HepG2 (cell line): Measurements from ENCODE around the gene GRK6. TPM values are rescaled to one million over a fixed set of nuclear protein-coding genes. Genes with fewer than 3 reads are reported as not detected.
A peak's percentile ranks its signal among the peaks of the same experiment; 100 is the strongest.

ENCODE experiments used
- HDAC1 ChIP-seq: sonication (generic); formaldehyde crosslinking; IDR thresholded peaks from 2 replicates; pipeline ENCODE4 v1.5.1; 2020; ENCODE audit warnings: mild to moderate bottlenecking, missing genetic modification reagents
- IKZF1 ChIP-seq: fragments of 450-650 bp; IDR thresholded peaks from 2 replicates; pipeline ENCODE4 v1.7.1; 2016
- ISX ChIP-seq: sonication (generic); formaldehyde crosslinking; conservative IDR thresholded peaks from 2 replicates; pipeline ENCODE4 v1.5.0; 2020; ENCODE audit warnings: missing genetic modification reagents
- MAFF ChIP-seq: IDR thresholded peaks from 2 replicates; pipeline ENCODE4 v1.6.1; 2011; ENCODE audit warnings: low read depth, low read length, improper control_type of control experiment
- MAFK ChIP-seq, 2 experiments: IDR thresholded peaks in 1 of 2; conservative IDR thresholded peaks in 1 of 2; 2 replicates each; pipeline ENCODE4 v1.6.1; 2011; ENCODE audit warnings: improper control_type of control experiment in 2 of 2, low read length in 2 of 2
- MEIS2 ChIP-seq: sonication (generic); formaldehyde crosslinking; IDR thresholded peaks from 2 replicates; pipeline ENCODE4 v1.9.0; 2021; ENCODE audit warnings: mild to moderate bottlenecking, missing genetic modification reagents
- NKX3-1 ChIP-seq: sonication (generic); formaldehyde crosslinking; IDR thresholded peaks from 2 replicates; pipeline ENCODE4 v1.5.0; 2020; ENCODE audit warnings: missing genetic modification reagents
- PAF1 ChIP-seq: IDR thresholded peaks from 2 replicates; pipeline ENCODE4 v1.6.1; 2016; ENCODE audit warnings: missing genetic modification reagents, missing compliant biosample characterization
- PCBP2 ChIP-seq: fragments of 200-400 bp; formaldehyde crosslinking; optimal IDR thresholded peaks from 2 replicates; pipeline ENCODE3; 2018; ENCODE audit warnings: low read length, low read depth; ENCODE audit not compliant: poor library complexity, severe bottlenecking
- PITX1 ChIP-seq: sonication (generic); formaldehyde crosslinking; IDR thresholded peaks from 2 replicates; pipeline ENCODE4 v1.5.1; 2020; ENCODE audit warnings: mild to moderate bottlenecking, missing genetic modification reagents
- POLR2AphosphoS5 ChIP-seq: IDR thresholded peaks from 2 replicates; pipeline ENCODE4 v1.6.1; 2012; ENCODE audit warnings: low read depth, low read length
- REXO4 ChIP-seq: sonication (generic); formaldehyde crosslinking; IDR thresholded peaks from 2 replicates; pipeline ENCODE4 v1.8.0; 2022; ENCODE audit warnings: missing genetic modification reagents, mild to moderate bottlenecking, borderline replicate concordance
- SP1 ChIP-seq, 2 experiments: fragments of 450-650 bp in 1 of 2; sonication (generic) in 1 of 2; formaldehyde crosslinking in 1 of 2; IDR thresholded peaks; 2 replicates each; pipeline versions ENCODE4 v1.4.0 to v1.6.1; 2016 to 2020; ENCODE audit warnings: missing genetic modification reagents in 1 of 2
- TSC22D2 ChIP-seq: sonication (generic); formaldehyde crosslinking; IDR thresholded peaks from 2 replicates; pipeline ENCODE4 v1.5.1; 2020; ENCODE audit warnings: missing genetic modification reagents, mild to moderate bottlenecking, borderline replicate concordance
- YEATS4 ChIP-seq: sonication (generic); formaldehyde crosslinking; IDR thresholded peaks from 2 replicates; pipeline ENCODE4 v1.4.0; 2020; ENCODE audit warnings: missing genetic modification reagents, borderline replicate concordance
- ZC3H13 ChIP-seq: sonication (generic); formaldehyde crosslinking; IDR thresholded peaks from 2 replicates; pipeline ENCODE4 v1.8.1; 2023; ENCODE audit warnings: mild to moderate bottlenecking, missing genetic modification reagents, moderate library complexity
- ZMYM3 ChIP-seq: sonication (generic); formaldehyde crosslinking; IDR thresholded peaks from 2 replicates; pipeline ENCODE4 v1.5.1; 2020; ENCODE audit warnings: mild to moderate bottlenecking, missing genetic modification reagents
- ZNF234 ChIP-seq: sonication (generic); formaldehyde crosslinking; conservative IDR thresholded peaks from 2 replicates; pipeline ENCODE4 v1.5.1; 2020; ENCODE audit warnings: mild to moderate bottlenecking, missing genetic modification reagents
- ZNF335 ChIP-seq: sonication (generic); formaldehyde crosslinking; IDR thresholded peaks from 2 replicates; pipeline ENCODE4 v1.4.0; 2020; ENCODE audit warnings: missing genetic modification reagents
- ZNF430 ChIP-seq: sonication (generic); formaldehyde crosslinking; IDR thresholded peaks from 2 replicates; pipeline ENCODE4 v1.9.0; 2021; ENCODE audit warnings: mild to moderate bottlenecking, missing genetic modification reagents
- ZNF570 ChIP-seq: sonication (generic); formaldehyde crosslinking; IDR thresholded peaks from 2 replicates; pipeline ENCODE4 v1.4.0; 2020; ENCODE audit warnings: mild to moderate bottlenecking, missing genetic modification reagents, borderline replicate concordance
- ZNF589 ChIP-seq: sonication (generic); formaldehyde crosslinking; conservative IDR thresholded peaks from 2 replicates; pipeline ENCODE4 v1.8.0; 2022; ENCODE audit warnings: mild to moderate bottlenecking, moderate library complexity, missing genetic modification reagents
- ZNF607 ChIP-seq: sonication (generic); formaldehyde crosslinking; IDR thresholded peaks from 2 replicates; pipeline ENCODE4 v1.5.1; 2020; ENCODE audit warnings: missing genetic modification reagents, mild to moderate bottlenecking, borderline replicate concordance
- ZNF746 ChIP-seq: sonication (generic); formaldehyde crosslinking; IDR thresholded peaks from 2 replicates; pipeline ENCODE4 v1.8.0; 2022; ENCODE audit warnings: mild to moderate bottlenecking, missing genetic modification reagents
- polyA plus RNA-seq, 8 experiments: library from polyadenylated mRNA; depleted of rRNA in 3 of 8; stranded (reverse) in 7 of 8; unstranded in 1 of 8; fragments of >200 nt; fragmentation: Illumina TruSeq in 4 of 8; extraction: Trizol in 4 of 8; gene quantifications; 2 replicates each; pipeline versions ENCODE4 v1.2.1 to v1.2.3, GENCODE V29; 2011 to 2016; ENCODE audit warnings: low read depth in 4 of 8, missing spikeins in 1 of 8, mixed read lengths in 1 of 8; ENCODE audit not compliant: insufficient read depth in 1 of 8
- total RNA-seq, 5 experiments: library from RNA; depleted of rRNA; stranded (reverse); fragments of >200 nt; fragmentation: Illumina TruSeq; extraction: Trizol; gene quantifications; 2 replicates each; pipeline ENCODE4 v1.2.3, GENCODE V29; 2016; ENCODE audit warnings: low read depth in 1 of 5
- TF ChIP-seq, protein P1 (sequence below): IDR thresholded peaks from 2 replicates; pipeline ENCODE4 v1.6.1; 2018; ENCODE audit warnings: missing genetic modification reagents
- TF ChIP-seq, protein P2 (sequence below): sonication (generic); formaldehyde crosslinking; IDR thresholded peaks from 2 replicates; pipeline ENCODE4 v1.5.0; 2020; ENCODE audit warnings: mild to moderate bottlenecking, missing genetic modification reagents, moderate library complexity
- TF ChIP-seq, protein P3 (sequence below): sonication (generic); formaldehyde crosslinking; IDR thresholded peaks from 2 replicates; pipeline ENCODE4 v1.9.0; 2021; ENCODE audit warnings: missing genetic modification reagents, borderline replicate concordance
- TF ChIP-seq, protein P4 (sequence below): sonication (generic); formaldehyde crosslinking; IDR thresholded peaks from 2 replicates; pipeline ENCODE4 v1.4.0; 2020; ENCODE audit warnings: mild to moderate bottlenecking, missing genetic modification reagents

GRK6 gene
- total and polyA plus RNA-seq, 2 of the 13 experiments (the other 11 are each of a cell fraction or from before 2014, with no cell fraction given) = 13.2 to 19.9 TPM

DNA sequence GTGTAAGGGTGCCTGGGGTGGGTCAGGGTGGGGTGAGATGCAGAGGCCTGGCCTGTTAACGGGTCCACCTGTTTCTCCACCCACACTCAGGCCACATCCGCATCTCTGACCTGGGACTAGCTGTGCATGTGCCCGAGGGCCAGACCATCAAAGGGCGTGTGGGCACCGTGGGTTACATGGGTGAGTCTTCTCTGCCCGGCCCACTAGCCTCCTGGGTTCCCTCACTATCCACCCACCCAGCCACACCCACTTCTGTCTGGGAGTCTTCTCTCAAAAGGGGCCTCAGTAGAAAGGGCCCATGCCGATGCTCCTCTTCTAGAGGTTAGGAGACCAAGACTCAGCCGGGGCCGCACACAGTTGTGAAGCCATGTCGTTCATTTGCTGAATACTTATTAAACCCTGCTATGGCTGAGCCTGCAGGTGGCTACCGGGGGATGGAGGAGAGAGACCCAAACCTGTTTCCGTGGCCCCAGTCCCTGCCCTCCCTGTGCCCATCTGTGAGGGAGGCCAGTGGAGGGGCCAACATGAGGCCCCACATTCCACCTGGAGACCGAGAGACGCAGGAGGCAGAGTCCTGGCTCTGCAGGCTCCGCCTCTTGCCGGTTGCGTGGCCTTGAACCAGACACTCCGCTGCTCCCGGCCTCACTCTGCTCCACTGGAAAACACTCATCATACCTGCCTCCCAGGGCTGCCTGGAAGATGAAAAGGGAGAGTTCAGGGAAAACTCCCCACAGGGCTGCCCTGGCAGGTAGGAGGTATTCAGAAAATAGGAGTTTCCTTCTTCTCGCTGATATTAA lies 8.7 kb downstream of the GRK6 start (continued):
- no peak for TF ChIP-seq HDAC1 (CRISPR knock-in tag)
- no peak for TF ChIP-seq ZNF589
- no peak for TF ChIP-seq MAFK (conservative IDR thresholded peaks at IDR 0.05 in 1 of 2, IDR thresholded peaks at IDR 0.05 in 1 of 2; ENCODE audit: low read length in 2 of 2)
- TF ChIP-seq, protein P1, sequence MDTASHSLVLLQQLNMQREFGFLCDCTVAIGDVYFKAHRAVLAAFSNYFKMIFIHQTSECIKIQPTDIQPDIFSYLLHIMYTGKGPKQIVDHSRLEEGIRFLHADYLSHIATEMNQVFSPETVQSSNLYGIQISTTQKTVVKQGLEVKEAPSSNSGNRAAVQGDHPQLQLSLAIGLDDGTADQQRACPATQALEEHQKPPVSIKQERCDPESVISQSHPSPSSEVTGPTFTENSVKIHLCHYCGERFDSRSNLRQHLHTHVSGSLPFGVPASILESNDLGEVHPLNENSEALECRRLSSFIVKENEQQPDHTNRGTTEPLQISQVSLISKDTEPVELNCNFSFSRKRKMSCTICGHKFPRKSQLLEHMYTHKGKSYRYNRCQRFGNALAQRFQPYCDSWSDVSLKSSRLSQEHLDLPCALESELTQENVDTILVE (CRISPR knock-in tag) = no peak
- TF ChIP-seq ZNF607 (CRISPR knock-in tag) = no peak
- TF ChIP-seq ZNF335 (CRISPR knock-in tag) = no peak
- no peak for TF ChIP-seq ISX (CRISPR knock-in tag)
- no peak for TF ChIP-seq PCBP2
- no peak for TF ChIP-seq POLR2AphosphoS5
- TF ChIP-seq SP1 (IDR thresholded peaks at IDR 0.05) = no peak
- TF ChIP-seq SP1 (CRISPR knock-in tag; IDR thresholded peaks at IDR 0.05) = no peak
- TF ChIP-seq, protein P2, sequence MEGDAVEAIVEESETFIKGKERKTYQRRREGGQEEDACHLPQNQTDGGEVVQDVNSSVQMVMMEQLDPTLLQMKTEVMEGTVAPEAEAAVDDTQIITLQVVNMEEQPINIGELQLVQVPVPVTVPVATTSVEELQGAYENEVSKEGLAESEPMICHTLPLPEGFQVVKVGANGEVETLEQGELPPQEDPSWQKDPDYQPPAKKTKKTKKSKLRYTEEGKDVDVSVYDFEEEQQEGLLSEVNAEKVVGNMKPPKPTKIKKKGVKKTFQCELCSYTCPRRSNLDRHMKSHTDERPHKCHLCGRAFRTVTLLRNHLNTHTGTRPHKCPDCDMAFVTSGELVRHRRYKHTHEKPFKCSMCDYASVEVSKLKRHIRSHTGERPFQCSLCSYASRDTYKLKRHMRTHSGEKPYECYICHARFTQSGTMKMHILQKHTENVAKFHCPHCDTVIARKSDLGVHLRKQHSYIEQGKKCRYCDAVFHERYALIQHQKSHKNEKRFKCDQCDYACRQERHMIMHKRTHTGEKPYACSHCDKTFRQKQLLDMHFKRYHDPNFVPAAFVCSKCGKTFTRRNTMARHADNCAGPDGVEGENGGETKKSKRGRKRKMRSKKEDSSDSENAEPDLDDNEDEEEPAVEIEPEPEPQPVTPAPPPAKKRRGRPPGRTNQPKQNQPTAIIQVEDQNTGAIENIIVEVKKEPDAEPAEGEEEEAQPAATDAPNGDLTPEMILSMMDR (CRISPR knock-in tag) = 0 out of 2 replicates have a peak, but pooled peaks have one; percentile 7
- no peak for TF ChIP-seq ZC3H13
- TF ChIP-seq PAF1 (CRISPR knock-in tag) = no peak
- TF ChIP-seq ZMYM3 = no peak
- TF ChIP-seq, protein P3, sequence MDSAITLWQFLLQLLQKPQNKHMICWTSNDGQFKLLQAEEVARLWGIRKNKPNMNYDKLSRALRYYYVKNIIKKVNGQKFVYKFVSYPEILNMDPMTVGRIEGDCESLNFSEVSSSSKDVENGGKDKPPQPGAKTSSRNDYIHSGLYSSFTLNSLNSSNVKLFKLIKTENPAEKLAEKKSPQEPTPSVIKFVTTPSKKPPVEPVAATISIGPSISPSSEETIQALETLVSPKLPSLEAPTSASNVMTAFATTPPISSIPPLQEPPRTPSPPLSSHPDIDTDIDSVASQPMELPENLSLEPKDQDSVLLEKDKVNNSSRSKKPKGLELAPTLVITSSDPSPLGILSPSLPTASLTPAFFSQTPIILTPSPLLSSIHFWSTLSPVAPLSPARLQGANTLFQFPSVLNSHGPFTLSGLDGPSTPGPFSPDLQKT (CRISPR knock-in tag) = no peak
- TF ChIP-seq MAFF = no peak
- TF ChIP-seq IKZF1 = no peak
- no peak for TF ChIP-seq ZNF570 (CRISPR knock-in tag)
- peak; percentile 36; the same call in 1 of the 2 replicates for TF ChIP-seq MEIS2 (CRISPR knock-in tag)
- no peak for TF ChIP-seq NKX3-1
- TF ChIP-seq ZNF234 (CRISPR knock-in tag) = no peak
- no peak for TF ChIP-seq ZNF746 (CRISPR knock-in tag)
- TF ChIP-seq TSC22D2 (CRISPR knock-in tag) = no peak
- TF ChIP-seq, protein P4, sequence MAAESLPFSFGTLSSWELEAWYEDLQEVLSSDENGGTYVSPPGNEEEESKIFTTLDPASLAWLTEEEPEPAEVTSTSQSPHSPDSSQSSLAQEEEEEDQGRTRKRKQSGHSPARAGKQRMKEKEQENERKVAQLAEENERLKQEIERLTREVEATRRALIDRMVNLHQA (CRISPR knock-in tag) = no peak
- no peak for TF ChIP-seq REXO4
- TF ChIP-seq YEATS4 (CRISPR knock-in tag) = no peak
- TF ChIP-seq PITX1 (CRISPR knock-in tag) = no peak
- TF ChIP-seq ZNF430 (CRISPR knock-in tag) = no peak
